KMS-11 (cell line): Measurements from ENCODE around the gene HIGD1B.

ENCODE experiments used
- H2AFZ ChIP-seq: fragments of 200-600 bp; sonication (generic); 2 replicates; pipeline ENCODE4 v1.6.1; 2016; ENCODE audit warnings: antibody characterized with exemption, mixed run types, low read depth
- H3K27ac ChIP-seq: fragments of 200-600 bp; sonication (generic); 2 replicates; pipeline ENCODE4 v1.6.1; 2016; ENCODE audit warnings: mild to moderate bottlenecking, mixed run types
- H3K27me3 ChIP-seq: fragments of 200-600 bp; sonication (generic); 2 replicates; pipeline ENCODE4 v1.6.1; 2017; ENCODE audit warnings: mild to moderate bottlenecking, low read depth, mixed run types, moderate library complexity; ENCODE audit not compliant: insufficient read depth
- H3K36me3 ChIP-seq: fragments of 200-600 bp; sonication (generic); 2 replicates; pipeline ENCODE4 v1.6.1; 2017; ENCODE audit warnings: mild to moderate bottlenecking, mixed run types; ENCODE audit not compliant: insufficient read depth
- H3K4me1 ChIP-seq: fragments of 200-600 bp; sonication (generic); 2 replicates; pipeline ENCODE4 v1.6.1; 2016; ENCODE audit warnings: mild to moderate bottlenecking, low read depth, mixed run types; ENCODE audit not compliant: poor library complexity, severe bottlenecking
- H3K4me2 ChIP-seq: fragments of 200-600 bp; sonication (generic); 2 replicates; pipeline ENCODE4 v1.7.0; 2016; ENCODE audit warnings: mild to moderate bottlenecking, mixed run types
- H3K4me3 ChIP-seq: fragments of 200-600 bp; sonication (generic); IDR thresholded peaks from 2 replicates; pipeline ENCODE4 v1.6.1; 2017; ENCODE audit warnings: low read depth, low read length, mixed read lengths; ENCODE audit not compliant: insufficient read depth
- H3K79me2 ChIP-seq: fragments of 200-600 bp; sonication (generic); 2 replicates; pipeline ENCODE4 v1.6.1; 2016; ENCODE audit warnings: low read depth, mixed run types; ENCODE audit not compliant: insufficient read depth
- H3K9ac ChIP-seq: fragments of 200-600 bp; sonication (generic); 2 replicates; pipeline ENCODE4 v1.6.1; 2016; ENCODE audit warnings: mild to moderate bottlenecking, mixed run types
- H4K20me1 ChIP-seq: fragments of 200-600 bp; sonication (generic); 2 replicates; pipeline ENCODE4 v1.6.1; 2016; ENCODE audit warnings: mild to moderate bottlenecking, mixed run types; ENCODE audit not compliant: insufficient read depth
- TF ChIP-seq, protein P1 (sequence below): fragments of 200-600 bp; sonication (generic); conservative IDR thresholded peaks from 2 replicates; pipeline ENCODE4 v1.6.1; 2017; ENCODE audit warnings: low read depth, mild to moderate bottlenecking, antibody characterized with exemption, low read length, moderate library complexity, mixed read lengths

HIGD1B gene

DNA sequence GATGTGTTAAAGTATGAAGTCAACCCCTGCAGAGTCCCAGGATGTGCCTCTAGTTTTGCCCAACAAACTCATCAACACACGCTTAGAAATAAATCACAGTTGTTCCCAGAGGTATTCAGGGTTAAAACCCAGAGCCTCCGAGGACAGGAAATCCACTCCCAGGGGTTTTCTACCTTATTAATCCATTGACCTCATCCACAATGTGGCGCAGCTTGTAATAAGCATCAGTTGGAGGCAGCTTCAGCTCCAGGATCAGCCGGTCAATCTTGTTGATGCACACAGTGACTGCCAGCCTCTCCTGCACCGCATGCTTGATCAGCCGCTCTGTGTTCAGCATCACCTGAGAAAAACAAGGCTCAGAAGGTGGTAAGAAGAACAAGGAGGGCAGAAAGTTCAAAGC is 28.1 kb downstream of the HIGD1B start:
- no peak overlapping the region for H2AFZ ChIP-seq
- no peak overlapping the region for H3K27ac ChIP-seq
- no peaks in the 10 kb centered on the region for H3K27me3 ChIP-seq
- no peaks in the 10 kb centered on the region; the same call in 1 of the 2 replicates for H3K36me3 ChIP-seq
- no peak overlapping the region for H3K4me2 ChIP-seq
- H3K9ac ChIP-seq: no peak overlapping the region
- no peaks in the 10 kb centered on the region for H4K20me1 ChIP-seq
- H3K79me2 ChIP-seq: no peaks in the 10 kb centered on the region
- no peaks in the 10 kb centered on the region for H3K4me1 ChIP-seq
- no peak overlapping the region for H3K4me3 ChIP-seq
- TF ChIP-seq, protein P1, sequence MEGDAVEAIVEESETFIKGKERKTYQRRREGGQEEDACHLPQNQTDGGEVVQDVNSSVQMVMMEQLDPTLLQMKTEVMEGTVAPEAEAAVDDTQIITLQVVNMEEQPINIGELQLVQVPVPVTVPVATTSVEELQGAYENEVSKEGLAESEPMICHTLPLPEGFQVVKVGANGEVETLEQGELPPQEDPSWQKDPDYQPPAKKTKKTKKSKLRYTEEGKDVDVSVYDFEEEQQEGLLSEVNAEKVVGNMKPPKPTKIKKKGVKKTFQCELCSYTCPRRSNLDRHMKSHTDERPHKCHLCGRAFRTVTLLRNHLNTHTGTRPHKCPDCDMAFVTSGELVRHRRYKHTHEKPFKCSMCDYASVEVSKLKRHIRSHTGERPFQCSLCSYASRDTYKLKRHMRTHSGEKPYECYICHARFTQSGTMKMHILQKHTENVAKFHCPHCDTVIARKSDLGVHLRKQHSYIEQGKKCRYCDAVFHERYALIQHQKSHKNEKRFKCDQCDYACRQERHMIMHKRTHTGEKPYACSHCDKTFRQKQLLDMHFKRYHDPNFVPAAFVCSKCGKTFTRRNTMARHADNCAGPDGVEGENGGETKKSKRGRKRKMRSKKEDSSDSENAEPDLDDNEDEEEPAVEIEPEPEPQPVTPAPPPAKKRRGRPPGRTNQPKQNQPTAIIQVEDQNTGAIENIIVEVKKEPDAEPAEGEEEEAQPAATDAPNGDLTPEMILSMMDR: no peak

DNA sequence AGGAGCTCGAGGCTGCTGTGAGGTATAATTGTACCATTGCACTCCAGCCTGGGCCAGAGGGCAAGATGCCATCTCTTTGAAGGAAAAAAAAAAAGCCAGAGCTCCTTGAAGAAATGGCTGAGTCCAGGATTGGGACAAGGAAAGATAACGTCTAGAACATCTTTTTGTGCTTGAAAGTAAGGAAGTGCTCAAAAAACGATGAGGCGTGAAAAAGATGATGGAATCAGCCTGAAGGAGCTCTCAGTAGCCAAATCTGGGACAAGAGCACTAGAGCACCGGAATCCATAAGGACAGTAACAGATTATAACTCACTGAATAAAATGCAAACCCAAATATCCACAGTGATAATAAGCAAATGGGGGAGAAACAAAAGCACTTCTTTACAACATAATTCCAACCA is 29.4 kb downstream of the HIGD1B start:
- Histone ChIP-seq H2AFZ (no peak overlapping the region), H3K4me3 (no peak overlapping the region), H4K20me1 (no peaks in the 10 kb centered on the region), H3K9ac (no peak overlapping the region), H3K36me3 (no peaks in the 10 kb centered on the region; the same call in 1 of the 2 replicates), H3K4me2 (no peak overlapping the region), H3K4me1 (no peaks in the 10 kb centered on the region), H3K27me3 (no peaks in the 10 kb centered on the region), H3K27ac (no peak overlapping the region), H3K79me2 (no peaks in the 10 kb centered on the region)
- TF ChIP-seq, protein P1: no peak

DNA sequence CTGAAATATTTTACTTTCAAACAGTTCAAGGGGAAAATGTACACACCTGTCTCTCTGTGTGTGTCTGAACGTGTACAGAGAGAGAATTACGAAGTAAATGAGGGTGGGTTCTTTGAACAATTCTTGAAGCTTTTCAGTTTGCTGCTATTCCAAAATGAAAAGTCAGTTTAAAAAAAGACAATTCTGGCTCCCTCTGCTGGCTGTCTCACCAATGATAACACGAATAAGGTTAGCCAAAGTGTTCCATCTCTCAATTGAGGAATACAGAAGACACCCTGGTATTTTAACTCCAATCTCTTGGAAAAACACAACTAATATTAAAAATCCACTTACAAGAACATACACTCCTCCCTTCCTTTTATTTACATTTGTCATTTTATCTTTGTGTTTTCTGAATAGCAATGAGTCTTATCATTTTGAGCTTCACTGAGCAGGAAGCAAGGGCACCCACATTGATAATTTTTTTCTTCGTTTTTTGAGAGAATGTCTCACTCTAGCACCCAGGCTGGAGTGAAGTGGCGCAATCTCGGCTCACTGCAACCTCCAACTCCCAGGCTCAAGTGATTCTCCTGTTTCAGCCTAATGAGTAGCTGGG is 31.0 kb downstream of the HIGD1B start:
- TF ChIP-seq, protein P1: peak; percentile 73
- Histone ChIP-seq H3K27me3 (no peaks in the 10 kb centered on the region), H3K36me3 (no peaks in the 10 kb centered on the region; the same call in 1 of the 2 replicates), H3K79me2 (no peaks in the 10 kb centered on the region), H3K4me2 (no peak overlapping the region), H3K4me3 (no peak overlapping the region), H3K27ac (no peak overlapping the region), H3K9ac (no peak overlapping the region), H3K4me1 (no peaks in the 10 kb centered on the region), H4K20me1 (no peaks in the 10 kb centered on the region), H2AFZ (no peak overlapping the region)

- no peaks in the 10 kb centered on the region for H3K27me3 ChIP-seq
- no peaks in the 10 kb centered on the region for H3K79me2 ChIP-seq
- H3K4me2 ChIP-seq: no peak overlapping the region
- no peaks in the 10 kb centered on the region for H3K4me1 ChIP-seq
- H2AFZ ChIP-seq: no peak overlapping the region
- H4K20me1 ChIP-seq: no peaks in the 10 kb centered on the region
- TF ChIP-seq, protein P1: no peak
- no peaks in the 10 kb centered on the region; the same call in 1 of the 2 replicates for H3K36me3 ChIP-seq
- no peak overlapping the region for H3K4me3 ChIP-seq
- no peak overlapping the region for H3K27ac ChIP-seq
- no peak overlapping the region for H3K9ac ChIP-seq
Measured at GRCh38 chr17:44879376-44879775, 31.7 kb downstream of the HIGD1B start.
